ENCODE measurements around the gene TMED3. TPM values are rescaled to one million over a fixed set of nuclear protein-coding genes. Genes with fewer than 3 reads are reported as not detected.

The TMED3 gene
- total RNA-seq (ENCODE audit: unreplicated experiment): 32.1 TPM
- long read RNA-seq, transcript TMED3-201 (3 exons, 1,475 nt): major isoform, 52 of 55 reads
- long read RNA-seq, partial matches to known transcripts: 2 of 55 reads
- long read RNA-seq, other reads (novel, unspliced or antisense): 0 of 55 reads

- Mint-ChIP-seq H3K4me3 (ENCODE audit: unreplicated experiment) (peak within 1 kb of the TSS; percentile 90), H3K27ac (ENCODE audit: unreplicated experiment) (no peak within 1 kb of the TSS), H3K9me3 (ENCODE audit: unreplicated experiment) (no peaks in the 10 kb centered on the region), H3K36me3 (ENCODE audit: unreplicated experiment) (peaks cover 11% of the 10 kb centered on the region), H3K27me3 (ENCODE audit: unreplicated experiment) (peaks cover 5% of the 10 kb centered on the region), H3K4me1 (ENCODE audit: low read depth, unreplicated experiment) (peaks cover 4% of the 10 kb centered on the region)
- peak; percentile 84 for DNase-seq
- TF ChIP-seq CTCF (IDR thresholded peaks at IDR 0.05; ENCODE audit: partially characterized antibody, unreplicated experiment): no peak
These were observed at the start of gene TMED3 for GRCh38 chr15:79310985-79311900. Gene TMED3 (plus strand): TSS chr15:79311112. CDS start chr15:79311250, 138 bp downstream.

- DNase-seq: no peak
- no peaks in the 10 kb centered on the region for H3K27me3 Mint-ChIP-seq (ENCODE audit: unreplicated experiment)
- peaks cover 7% of the 10 kb centered on the region for H3K36me3 Mint-ChIP-seq (ENCODE audit: unreplicated experiment)
- H3K9me3 Mint-ChIP-seq (ENCODE audit: unreplicated experiment): peaks cover 2% of the 10 kb centered on the region
- H3K4me3 Mint-ChIP-seq (ENCODE audit: unreplicated experiment): no peak overlapping the region
- TF ChIP-seq CTCF (IDR thresholded peaks at IDR 0.05; ENCODE audit: partially characterized antibody, unreplicated experiment): no peak
- H3K4me1 Mint-ChIP-seq (ENCODE audit: low read depth, unreplicated experiment): peaks cover 3% of the 10 kb centered on the region
- H3K27ac Mint-ChIP-seq (ENCODE audit: unreplicated experiment): no peak overlapping the region
These were observed 49.1 kb upstream of the TMED3 start for GRCh38 chr15:79261836-79262235.

- Mint-ChIP-seq H3K36me3 (ENCODE audit: unreplicated experiment) (no peaks in the 10 kb centered on the region), H3K27ac (ENCODE audit: unreplicated experiment) (no peak overlapping the region), H3K4me3 (ENCODE audit: unreplicated experiment) (no peak overlapping the region), H3K27me3 (ENCODE audit: unreplicated experiment) (no peaks in the 10 kb centered on the region), H3K9me3 (ENCODE audit: unreplicated experiment) (no peaks in the 10 kb centered on the region), H3K4me1 (ENCODE audit: low read depth, unreplicated experiment) (no peaks in the 10 kb centered on the region)
- no peak for TF ChIP-seq CTCF (IDR thresholded peaks at IDR 0.05; ENCODE audit: partially characterized antibody, unreplicated experiment)
- DNase-seq: no peak
These were observed 45.7 kb upstream of the TMED3 start for GRCh38 chr15:79265167-79265566.

- no peaks in the 10 kb centered on the region for H3K9me3 Mint-ChIP-seq (ENCODE audit: unreplicated experiment)
- no peaks in the 10 kb centered on the region for H3K36me3 Mint-ChIP-seq (ENCODE audit: unreplicated experiment)
- no peak overlapping the region for H3K27ac Mint-ChIP-seq (ENCODE audit: unreplicated experiment)
- H3K4me1 Mint-ChIP-seq (ENCODE audit: low read depth, unreplicated experiment): no peaks in the 10 kb centered on the region
- TF ChIP-seq CTCF (IDR thresholded peaks at IDR 0.05; ENCODE audit: partially characterized antibody, unreplicated experiment): no peak
- DNase-seq: no peak
- no peaks in the 10 kb centered on the region for H3K27me3 Mint-ChIP-seq (ENCODE audit: unreplicated experiment)
- H3K4me3 Mint-ChIP-seq (ENCODE audit: unreplicated experiment): no peak overlapping the region
These were observed 44.8 kb upstream of the TMED3 start for GRCh38 chr15:79265987-79266579.
